HCT116 (cell line): Measurements from ENCODE around the gene PDPK1. TPM values are rescaled to one million over a fixed set of nuclear protein-coding genes. Genes with fewer than 3 reads are reported as not detected.

ENCODE experiments used
- ATAC-seq: fragments of 200-7000 bp; cut with Tn5 transposase; 2 replicates; pipeline ENCODE4 v1.9.1; 2020; ENCODE audit warnings: mild to moderate bottlenecking, moderate library complexity
- BruUV-seq: library from RNA; stranded (reverse); fragments of 400-500 nt; replicated peaks from 2 replicates; lab custom pipeline; 2021; lab: Mats Ljungman, UMichigan
- CTCF ChIA-PET: fragments of 300-600 bp; sonication (Branson Sonifier 250); formaldehyde crosslinking; loops from one replicate; lab custom pipeline; 2021; ENCODE audit warnings: antibody characterized with exemption; lab: Charles Lee
- POLR2A ChIA-PET: fragments of 300-600, 350-600 bp; sonication (Branson Sonifier 250); formaldehyde crosslinking; loops from one replicate; lab custom pipeline; 2021; ENCODE audit warnings: antibody characterized with exemption; lab: Charles Lee
- RAD21 ChIA-PET, 2 experiments: fragments of 300-600 bp; sonication (Branson Sonifier 250); formaldehyde crosslinking; loops; one replicate each; lab custom pipeline; 2023; ENCODE audit warnings: low total read pairs in 2 of 2; ENCODE audit not compliant: uncharacterized antibody in 2 of 2, unreplicated experiment in 2 of 2, low non-redundant PET in 1 of 2; lab: Charles Lee
- DNase-seq: peaks from one replicate; pipeline ENCODE4 v3.0.0-alpha.2; 2010; ENCODE audit warnings: low read depth, low spot score
- H2AFZ ChIP-seq: fragments of 200-600 bp; shearing (Covaris generic), sonication (generic); 2 replicates; pipeline ENCODE4 v1.6.1; 2017; ENCODE audit warnings: low read depth, mixed run types, mixed read lengths, antibody characterized with exemption, low read length; ENCODE audit not compliant: poor library complexity, severe bottlenecking
- H3K27ac ChIP-seq: 2 replicates; pipeline ENCODE4 v1.5.1; 2012; ENCODE audit warnings: low read depth, low read length
- H3K27me3 ChIP-seq: fragments of 200-600 bp; sonication (generic); 2 replicates; pipeline ENCODE4 v1.6.1; 2016; ENCODE audit warnings: mixed run types, low read length, mixed read lengths; ENCODE audit not compliant: insufficient read depth
- H3K36me3 ChIP-seq, 2 experiments: fragments of 200-500 bp in 1 of 2; fragments of 200-600 bp in 1 of 2; sonication (Bioruptor generic) in 1 of 2; sonication (generic) in 1 of 2; 2 replicates each; pipeline versions ENCODE4 v1.5.1 to v1.6.1; 2014 to 2016; ENCODE audit warnings: low read length in 2 of 2, inconsistent platforms in 1 of 2, mixed read lengths in 1 of 2, mixed run types in 1 of 2; ENCODE audit not compliant: insufficient read depth in 2 of 2, control insufficient read depth in 1 of 2
- H3K4me1 ChIP-seq, 2 experiments: fragments of 200-600 bp in 1 of 2; sonication (generic) in 1 of 2; 2 replicates each; pipeline versions ENCODE4 v1.5.1 to v1.6.1; 2012 to 2017; ENCODE audit warnings: low read length in 2 of 2, inconsistent platforms in 1 of 2, mild to moderate bottlenecking in 1 of 2, mixed read lengths in 1 of 2, mixed run types in 1 of 2, moderate library complexity in 1 of 2; ENCODE audit not compliant: insufficient read depth in 2 of 2, control insufficient read depth in 1 of 2
- H3K4me2 ChIP-seq: fragments of 200-600 bp; sonication (generic); 2 replicates; pipeline ENCODE4 v1.6.1; 2017; ENCODE audit warnings: mixed run types, low read length, mixed read lengths
- H3K4me3 ChIP-seq, 2 experiments: fragments of 200-600 bp in 1 of 2; sonication (generic) in 1 of 2; replicated peaks in 1 of 2; 2 replicates each; pipeline ENCODE4 v1.5.1; 2011 to 2016; ENCODE audit warnings: low read length in 2 of 2, control low read depth in 1 of 2, low read depth in 1 of 2, mild to moderate bottlenecking in 1 of 2, mixed read lengths in 1 of 2, mixed run types in 1 of 2
- H3K79me2 ChIP-seq: fragments of 200-600 bp; sonication (generic); 2 replicates; pipeline ENCODE4 v1.6.1; 2017; ENCODE audit warnings: mild to moderate bottlenecking, mixed run types, low read length, moderate library complexity, mixed read lengths; ENCODE audit not compliant: insufficient read depth
- H3K9ac ChIP-seq: fragments of 200-600 bp; sonication (generic); 2 replicates; pipeline ENCODE4 v1.6.1; 2016; ENCODE audit warnings: low read length, mixed read lengths
- H3K9me2 ChIP-seq: fragments of 200-600 bp; sonication (generic), shearing (Covaris generic); 2 replicates; pipeline ENCODE4 v1.6.1; 2017; ENCODE audit warnings: mixed run types, mild to moderate bottlenecking, moderate library complexity; ENCODE audit not compliant: insufficient read depth
- H3K9me3 ChIP-seq, 2 experiments: fragments of 200-500 bp in 1 of 2; fragments of 200-600 bp in 1 of 2; sonication (Bioruptor generic) in 1 of 2; sonication (generic) in 1 of 2; 2 replicates each; pipeline ENCODE4 v1.6.1; 2014 to 2017; ENCODE audit warnings: low read length in 2 of 2, mixed read lengths in 2 of 2, inconsistent platforms in 1 of 2, low read depth in 1 of 2, mild to moderate bottlenecking in 1 of 2, mixed run types in 1 of 2, moderate library complexity in 1 of 2; ENCODE audit not compliant: control insufficient read depth in 1 of 2, insufficient read depth in 1 of 2
- H4K20me1 ChIP-seq: fragments of 200-600 bp; sonication (generic), shearing (Covaris generic); 2 replicates; pipeline ENCODE4 v1.6.1; 2017; ENCODE audit warnings: mixed run types, mild to moderate bottlenecking, moderate library complexity; ENCODE audit not compliant: insufficient read depth
- CEBPB ChIP-seq: IDR thresholded peaks from 2 replicates; pipeline ENCODE4 v1.6.1; 2012; ENCODE audit warnings: low read depth
- CTCF ChIP-seq, 3 experiments: fragments of 200-600 bp in 1 of 3; sonication (generic) in 1 of 3; IDR thresholded peaks in 2 of 3; conservative IDR thresholded peaks in 1 of 3; 2 replicates each; pipeline ENCODE4 v1.5.1; 2012 to 2017; ENCODE audit warnings: low read depth in 2 of 3, low read length in 2 of 3, antibody characterized with exemption in 1 of 3, borderline replicate concordance in 1 of 3, control low read depth in 1 of 3, mild to moderate bottlenecking in 1 of 3, mixed read lengths in 1 of 3, mixed run types in 1 of 3, moderate library complexity in 1 of 3; ENCODE audit not compliant: insufficient read depth in 1 of 3
- EGR1 ChIP-seq: IDR thresholded peaks from 2 replicates; pipeline ENCODE4 v1.6.1; 2012; ENCODE audit warnings: low read depth
- EZH2phosphoT487 ChIP-seq: fragments of 200-600 bp; IDR thresholded peaks from 2 replicates; pipeline ENCODE4 v1.6.1; 2018; ENCODE audit warnings: antibody characterized with exemption, borderline replicate concordance
- POLR2A ChIP-seq: IDR thresholded peaks from 2 replicates; pipeline ENCODE4 v1.7.0; 2011; ENCODE audit warnings: borderline replicate concordance; ENCODE audit not compliant: insufficient read depth, insufficient read length; ENCODE audit errors: extremely low read depth
- POLR2AphosphoS5 ChIP-seq: IDR thresholded peaks from 2 replicates; pipeline ENCODE4 v1.6.1; 2011; ENCODE audit warnings: mild to moderate bottlenecking, low read depth, low read length, moderate library complexity
- RAD21 ChIP-seq: IDR thresholded peaks from 2 replicates; pipeline ENCODE4 v1.6.1; 2012; ENCODE audit warnings: low read depth, mild to moderate bottlenecking
- SIN3A ChIP-seq: IDR thresholded peaks from 2 replicates; pipeline ENCODE4 v1.6.1; 2012; ENCODE audit warnings: low read depth
- SP1 ChIP-seq: IDR thresholded peaks from 2 replicates; pipeline ENCODE4 v1.6.1; 2012; ENCODE audit warnings: low read depth
- TCF7L2 ChIP-seq: IDR thresholded peaks from 2 replicates; pipeline ENCODE4 v1.7.0; 2011; ENCODE audit warnings: borderline replicate concordance, inconsistent platforms; ENCODE audit not compliant: insufficient read depth, insufficient read length; ENCODE audit errors: extremely low read depth
- YY1 ChIP-seq: IDR thresholded peaks from 2 replicates; pipeline ENCODE4 v1.6.1; 2011; ENCODE audit warnings: low read length, low read depth, moderate library complexity, mild to moderate bottlenecking; ENCODE audit not compliant: insufficient replicate concordance; ENCODE audit errors: extremely low read depth
- ZBTB33 ChIP-seq: IDR thresholded peaks from 2 replicates; pipeline ENCODE4 v1.6.1; 2011; ENCODE audit warnings: mild to moderate bottlenecking, low read length, moderate library complexity; ENCODE audit not compliant: insufficient replicate concordance; ENCODE audit errors: extremely low read depth
- ZFX ChIP-seq: fragments of 450-650 bp; IDR thresholded peaks from 2 replicates; pipeline ENCODE4 v1.6.1; 2017
- ZNF274 ChIP-seq: fragments of 200-500 bp; sonication (Bioruptor generic); IDR thresholded peaks from 2 replicates; pipeline ENCODE4 v1.6.1; 2014; ENCODE audit warnings: mild to moderate bottlenecking, low read depth, low read length, inconsistent platforms
- intact Hi-C: fragments of 100-400 bp; cut with micrococcal nuclease; formaldehyde crosslinking; loops from 2 replicates; pipeline ENCODE4 v1.10.0; 2022
- total RNA-seq: library from RNA; stranded (reverse); gene quantifications from one replicate; pipeline ENCODE4 v1.2.1, GENCODE V29; 2021; ENCODE audit not compliant: unreplicated experiment

PDPK1 gene
- total RNA-seq, 1 experiment from 2014 or later = 36.1 TPM

GRCh38 chr16:2495041-2495440 is 42.8 kb upstream of the PDPK1 start:
- Histone ChIP-seq H3K4me3 (no peak overlapping the region), H3K36me3 (no peaks in the 10 kb centered on the region; a peak in 1 of 4 replicates), H2AFZ (no peak overlapping the region), H3K9ac (no peak overlapping the region), H3K9me3 (no peaks in the 10 kb centered on the region), H3K79me2 (peaks cover 14% of the 10 kb centered on the region; the same call in 1 of the 2 replicates), H3K27ac (no peak overlapping the region), H3K4me2 (no peak overlapping the region), H3K4me1 (no peaks in the 10 kb centered on the region), H4K20me1 (no peaks in the 10 kb centered on the region), H3K9me2 (no peaks in the 10 kb centered on the region), H3K27me3 (no peaks in the 10 kb centered on the region)
- intact Hi-C loops = no loop called here
- CTCF ChIA-PET = no interaction called here
- ATAC-seq (no peak), DNase-seq (no peak)
- RAD21 ChIA-PET = no interaction called here
- BruUV-seq = no TSS peak
- POLR2A ChIA-PET = no interaction called here
- TF ChIP-seq ZFX (no peak), EGR1 (no peak), ZNF274 (no peak), CEBPB (no peak), CTCF (IDR thresholded peaks at IDR 0.05 in 2 of 3, conservative IDR thresholded peaks at IDR 0.05 in 1 of 3; ENCODE audit: borderline replicate concordance in 1 of 3, insufficient read depth in 1 of 3, low read depth in 2 of 3, low read length in 2 of 3) (no peak), POLR2AphosphoS5 (no peak), SIN3A (no peak), YY1 (no peak), TCF7L2 (no peak), ZBTB33 (no peak), RAD21 (no peak), POLR2A (no peak), EZH2phosphoT487 (no peak), SP1 (no peak)
